Esophagus squamous epithelium (tissue), 5 donors: Measurements from ENCODE around the gene HSD3B1. TPM values are rescaled to one million over a fixed set of nuclear protein-coding genes. Genes with fewer than 3 reads are reported as not detected.

Experiments used
- DNase-seq: peaks from one replicate; lab custom pipeline; 2025; lab: John Stamatoyannopoulos, UW
- H3K27ac ChIP-seq, 4 donors: fragments of 200-600 bp; sonication (generic); one replicate each; pipeline ENCODE4 v1.5.1; 2016 to 2019; ENCODE audit warnings: mild to moderate bottlenecking in 1 of 4
- H3K27me3 ChIP-seq, 4 donors: fragments of 200-600 bp; sonication (generic); 1 replicate in 3 of 4; 2 replicates in 1 of 4; pipeline versions ENCODE4 v1.5.1 to v1.6.0; 2017 to 2021; ENCODE audit warnings: antibody characterized with exemption in 1 of 4
- H3K36me3 ChIP-seq, 3 donors: fragments of 200-600 bp; sonication (generic); one replicate each; pipeline ENCODE4 v1.5.1; 2016 to 2019
- H3K4me1 ChIP-seq, 3 donors: fragments of 200-600 bp; sonication (generic); one replicate each; pipeline ENCODE4 v1.5.1; 2017 to 2019
- H3K4me3 ChIP-seq, 4 donors: fragments of 200-600 bp; sonication (generic); 1 replicate in 3 of 4; 2 replicates in 1 of 4; pipeline ENCODE4 v1.5.1; 2016 to 2019; ENCODE audit warnings: mild to moderate bottlenecking in 2 of 4, moderate library complexity in 1 of 4
- H3K9me3 ChIP-seq, 3 donors: fragments of 200-600 bp; sonication (generic); one replicate each; pipeline ENCODE4 v1.5.1; 2016 to 2019
- POLR2A ChIP-seq, 4 donors: fragments of 450-650 bp; IDR thresholded peaks; one replicate each; pipeline ENCODE4 v1.6.1; 2017; ENCODE audit warnings: antibody characterized with exemption in 4 of 4, mild to moderate bottlenecking in 4 of 4, moderate library complexity in 3 of 4
- WGBS, 2 donors: methylation state at CpG; one replicate each; pipeline ENCODE4 v1.1.5; 2018; 5-methylcytosine and 5-hydroxymethylcytosine counted together
- intact Hi-C: fragments of 100-400 bp; cut with DNase I; formaldehyde crosslinking; loops from one replicate; pipeline ENCODE4 v1.15.0; 2022
- total RNA-seq, 4 donors: library from RNA; depleted of rRNA; stranded (reverse); fragments of >200 nt; gene quantifications; one replicate each; pipeline ENCODE4 v1.1.0, GENCODE V29; 2016
- TF ChIP-seq, protein P1 (sequence below), 6 experiments: fragments of 450-650 bp in 4 of 6; fragments of 200-600 bp in 2 of 6; sonication (generic) in 2 of 6; IDR thresholded peaks; one replicate each; pipeline ENCODE4 v1.5.1; 2016 to 2019; ENCODE audit warnings: antibody characterized with exemption in 6 of 6, mild to moderate bottlenecking in 4 of 6, moderate library complexity in 4 of 6
- donor health status: DM: yes; HTN: yes; CAD: no.

HSD3B1 gene
- total RNA-seq, 4 donors from 2014 or later: not detected

DNA sequence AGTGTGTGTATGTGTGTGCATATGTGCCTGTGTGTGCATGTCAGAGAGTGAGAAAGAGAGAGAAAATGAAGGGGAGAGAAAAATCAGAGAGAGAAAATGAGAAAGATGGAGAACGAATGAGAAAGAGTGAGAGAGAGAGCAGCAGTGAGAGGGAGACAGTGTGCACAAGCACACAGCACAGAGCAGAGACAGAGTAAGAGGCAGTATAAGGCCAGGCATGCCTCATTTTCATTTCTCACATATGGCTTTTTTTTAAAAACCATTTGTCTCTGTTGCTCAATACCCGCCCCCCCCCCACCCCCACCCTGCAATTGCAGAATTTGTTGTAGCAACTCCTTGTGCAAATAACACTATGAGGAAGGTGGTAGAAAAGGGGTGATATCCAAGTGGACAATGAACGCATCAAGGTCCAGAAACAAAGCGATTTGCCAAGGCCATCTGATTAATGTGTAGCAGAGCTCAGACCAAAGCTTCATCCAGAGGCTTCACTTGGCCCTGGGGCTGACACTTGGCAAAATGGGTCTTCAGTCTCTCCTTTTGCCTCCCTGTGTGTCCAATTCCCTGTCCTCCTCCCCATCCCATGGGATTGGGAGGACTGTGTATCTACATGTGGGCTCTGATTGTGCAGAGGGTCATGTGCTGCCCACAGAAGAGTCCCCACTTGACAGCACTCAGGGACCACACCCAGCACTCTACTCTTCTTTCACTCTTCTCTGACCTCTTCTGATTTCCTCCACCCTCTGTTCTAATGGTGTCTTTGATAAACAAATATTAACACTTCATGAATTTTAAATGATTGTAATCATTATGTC is 38.9 kb upstream of the HSD3B1 start:
- WGBS, 2 donors: 54 to 69% methylated on average over 4 of the region's 4 CpGs
- H3K4me3 ChIP-seq: no peak overlapping the region
- H3K27ac ChIP-seq: no peak overlapping the region
- no peaks in the 10 kb centered on the region for H3K9me3 ChIP-seq
- no peak for DNase-seq
- intact Hi-C loops: no loop called here
- H3K4me1 ChIP-seq: peaks cover 12 to 23% (median 13%) of the 10 kb centered on the region in 3 donors
- TF ChIP-seq, protein P1, sequence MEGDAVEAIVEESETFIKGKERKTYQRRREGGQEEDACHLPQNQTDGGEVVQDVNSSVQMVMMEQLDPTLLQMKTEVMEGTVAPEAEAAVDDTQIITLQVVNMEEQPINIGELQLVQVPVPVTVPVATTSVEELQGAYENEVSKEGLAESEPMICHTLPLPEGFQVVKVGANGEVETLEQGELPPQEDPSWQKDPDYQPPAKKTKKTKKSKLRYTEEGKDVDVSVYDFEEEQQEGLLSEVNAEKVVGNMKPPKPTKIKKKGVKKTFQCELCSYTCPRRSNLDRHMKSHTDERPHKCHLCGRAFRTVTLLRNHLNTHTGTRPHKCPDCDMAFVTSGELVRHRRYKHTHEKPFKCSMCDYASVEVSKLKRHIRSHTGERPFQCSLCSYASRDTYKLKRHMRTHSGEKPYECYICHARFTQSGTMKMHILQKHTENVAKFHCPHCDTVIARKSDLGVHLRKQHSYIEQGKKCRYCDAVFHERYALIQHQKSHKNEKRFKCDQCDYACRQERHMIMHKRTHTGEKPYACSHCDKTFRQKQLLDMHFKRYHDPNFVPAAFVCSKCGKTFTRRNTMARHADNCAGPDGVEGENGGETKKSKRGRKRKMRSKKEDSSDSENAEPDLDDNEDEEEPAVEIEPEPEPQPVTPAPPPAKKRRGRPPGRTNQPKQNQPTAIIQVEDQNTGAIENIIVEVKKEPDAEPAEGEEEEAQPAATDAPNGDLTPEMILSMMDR (IDR thresholded peaks at IDR 0.05): no peak
- TF ChIP-seq POLR2A (IDR thresholded peaks at IDR 0.05): no peak
- H3K27me3 ChIP-seq: no peaks in the 10 kb centered on the region
- no peaks in the 10 kb centered on the region for H3K36me3 ChIP-seq

- WGBS, 2 donors: 50 to 58% methylated on average over 1 of the region's 1 CpG
Measured at GRCh38 chr1:119469741-119470140, 37.3 kb upstream of the HSD3B1 start.

DNA sequence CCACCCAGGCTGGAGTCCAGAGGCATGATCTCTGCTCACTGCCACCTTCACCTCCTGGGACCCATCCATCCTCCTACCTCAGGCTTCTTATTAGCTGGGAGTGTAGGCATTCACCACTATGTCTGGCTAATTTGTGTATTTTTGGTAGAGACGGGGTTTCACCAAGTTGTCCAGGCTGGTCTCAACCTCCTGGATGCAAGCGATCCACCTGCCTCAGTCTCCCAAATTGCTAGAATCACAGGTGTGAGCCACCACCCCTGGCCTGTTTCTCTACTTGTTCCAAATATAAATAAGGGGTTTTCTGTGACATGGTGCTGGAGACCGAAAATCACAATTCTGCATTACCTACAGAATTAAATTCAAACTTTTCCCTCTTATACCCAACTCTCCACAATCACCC is 36.6 kb upstream of the HSD3B1 start:
- DNase-seq: no peak
- Histone ChIP-seq H3K9me3 (no peaks in the 10 kb centered on the region), H3K36me3 (no peaks in the 10 kb centered on the region), H3K4me3 (no peak overlapping the region), H3K27me3 (no peaks in the 10 kb centered on the region), H3K27ac (no peak overlapping the region), H3K4me1 (peaks cover 12 to 23% (median 13%) of the 10 kb centered on the region in 3 donors)
- WGBS, 2 donors: 79 to 94% methylated on average over 2 to 3 of the region's 3 CpGs
- intact Hi-C loops: no loop called here
- TF ChIP-seq, protein P1 (IDR thresholded peaks at IDR 0.05): no peak
- TF ChIP-seq POLR2A (IDR thresholded peaks at IDR 0.05): no peak

More at GRCh38 chr1:119469741-119470140, 37.3 kb upstream of the HSD3B1 start:
- intact Hi-C loops: no loop called here
- no peak for DNase-seq
- no peaks in the 10 kb centered on the region for H3K36me3 ChIP-seq
- no peak overlapping the region for H3K27ac ChIP-seq
- no peaks in the 10 kb centered on the region for H3K27me3 ChIP-seq
- peaks cover 12 to 23% (median 13%) of the 10 kb centered on the region in 3 donors for H3K4me1 ChIP-seq
- no peak overlapping the region for H3K4me3 ChIP-seq
- TF ChIP-seq, protein P1 (IDR thresholded peaks at IDR 0.05): no peak
- TF ChIP-seq POLR2A (IDR thresholded peaks at IDR 0.05): no peak
- H3K9me3 ChIP-seq: no peaks in the 10 kb centered on the region

GRCh38 chr1:119470958-119471357 is 36.1 kb upstream of the HSD3B1 start:
- DNase-seq: no peak
- WGBS, 2 donors: 88 to 95% methylated on average over 7 of the region's 7 CpGs
- intact Hi-C loops: no loop called here
- Histone ChIP-seq H3K4me1 (peaks cover 12 to 23% (median 13%) of the 10 kb centered on the region in 3 donors), H3K27ac (no peak overlapping the region), H3K36me3 (no peaks in the 10 kb centered on the region), H3K27me3 (no peaks in the 10 kb centered on the region), H3K9me3 (no peaks in the 10 kb centered on the region), H3K4me3 (no peak overlapping the region)
- TF ChIP-seq, protein P1 (IDR thresholded peaks at IDR 0.05): no peak
- no peak for TF ChIP-seq POLR2A (IDR thresholded peaks at IDR 0.05)

DNA sequence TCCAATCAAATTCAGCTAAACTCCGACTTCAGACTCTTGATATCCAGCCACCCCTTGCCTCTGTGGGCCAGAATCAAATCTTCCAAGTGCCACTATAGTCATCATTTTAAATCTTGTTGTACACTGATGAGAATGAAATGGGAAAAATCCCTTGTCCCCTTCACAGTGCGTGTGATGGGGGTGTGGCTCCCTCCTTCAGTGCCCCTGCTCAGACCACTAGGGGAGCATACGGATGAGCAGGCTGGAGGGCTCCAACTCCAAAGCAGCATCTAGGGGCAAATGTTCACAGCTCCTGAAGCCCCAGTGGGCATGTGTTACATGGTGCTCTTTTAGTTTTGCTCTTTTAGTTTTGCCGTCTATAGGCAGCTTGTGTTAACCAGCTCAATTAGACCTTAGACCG is 35.4 kb upstream of the HSD3B1 start:
- H3K36me3 ChIP-seq: no peaks in the 10 kb centered on the region
- WGBS, 2 donors: 84 to 86% methylated on average over 5 of the region's 5 CpGs
- H3K4me1 ChIP-seq: peaks cover 11 to 21% (median 12%) of the 10 kb centered on the region in 3 donors
- DNase-seq: no peak
- intact Hi-C loops: no loop called here
- H3K4me3 ChIP-seq: no peak overlapping the region
- TF ChIP-seq, protein P1 (IDR thresholded peaks at IDR 0.05): no peak
- TF ChIP-seq POLR2A (IDR thresholded peaks at IDR 0.05): no peak
- H3K27ac ChIP-seq: no peak overlapping the region
- no peaks in the 10 kb centered on the region for H3K27me3 ChIP-seq
- H3K9me3 ChIP-seq: no peaks in the 10 kb centered on the region
